Transverse colon (tissue), 4 donors: ENCODE measurements around the gene PTPRN2. TPM values are rescaled to one million over a fixed set of nuclear protein-coding genes. Genes with fewer than 3 reads are reported as not detected.

Experiments
- DNase-seq: peaks from one replicate; pipeline ENCODE4 v3.0.0-alpha.2; 2019
- H3K27ac ChIP-seq, 4 donors: fragments of 200-600 bp; sonication (generic); 2 replicates each; pipeline ENCODE4 v1.5.1; 2016 to 2018; ENCODE audit warnings: inconsistent platforms in 4 of 4
- H3K27me3 ChIP-seq: fragments of 200-600 bp; sonication (generic); 2 replicates; pipeline ENCODE4 v1.5.1; 2017; ENCODE audit warnings: inconsistent platforms
- H3K36me3 ChIP-seq, 4 donors: fragments of 200-600 bp; sonication (generic); 2 replicates each; pipeline ENCODE4 v1.5.1; 2017 to 2019; ENCODE audit warnings: inconsistent platforms in 4 of 4
- H3K4me1 ChIP-seq, 4 donors: fragments of 200-600 bp; sonication (generic); 2 replicates each; pipeline ENCODE4 v1.5.1; 2017 to 2020; ENCODE audit warnings: inconsistent platforms in 4 of 4
- H3K4me3 ChIP-seq, 4 donors: fragments of 200-600 bp; sonication (generic); 1 replicate in 1 of 4; 2 replicates in 3 of 4; pipeline versions ENCODE4 v1.5.1 to v1.6.1; 2017 to 2019; ENCODE audit warnings: inconsistent platforms in 4 of 4
- H3K9me3 ChIP-seq, 2 donors: fragments of 200-600 bp; sonication (generic); 2 replicates each; pipeline ENCODE4 v1.5.1; 2017 to 2019; ENCODE audit warnings: inconsistent platforms in 2 of 2
- CTCF ChIP-seq, 5 experiments: fragments of 200-600 bp in 3 of 5; fragments of 450-650 bp in 2 of 5; sonication (generic) in 3 of 5; IDR thresholded peaks; 1 replicate in 2 of 5; 2 replicates in 3 of 5; pipeline ENCODE4 v1.5.1; 2016 to 2017; ENCODE audit warnings: antibody characterized with exemption in 5 of 5, inconsistent platforms in 3 of 5, mild to moderate bottlenecking in 2 of 5, moderate library complexity in 1 of 5
- EP300 ChIP-seq: sonication (generic); formaldehyde crosslinking; IDR thresholded peaks from one replicate; pipeline ENCODE4 v1.6.1; 2017; ENCODE audit warnings: antibody characterized with exemption, low read depth
- POLR2A ChIP-seq: fragments of 450-650 bp; IDR thresholded peaks from one replicate; pipeline ENCODE4 v1.6.1; 2016; ENCODE audit warnings: antibody characterized with exemption, mild to moderate bottlenecking, moderate library complexity
- POLR2AphosphoS5 ChIP-seq, 3 donors: sonication (generic); formaldehyde crosslinking; IDR thresholded peaks; one replicate each; pipeline ENCODE4 v1.6.1; 2016; ENCODE audit warnings: antibody characterized with exemption in 3 of 3
- WGBS, 2 donors: methylation state at CpG; one replicate each; pipeline ENCODE4 v1.1.5; 2018; ENCODE audit warnings: low coverage in 1 of 2; 5-methylcytosine and 5-hydroxymethylcytosine counted together
- in situ Hi-C, 4 donors: fragments of 200-750 bp; cut with MboI; loops; one replicate each; pipeline versions ENCODE4 v1.15.0 to v1.15.1; 2017; ENCODE audit warnings: low sequenced_read_pairs in 3 of 4, low pct_ligation_motif_present in 1 of 4, low pct_unique_long_range_greater_than_20kb in 1 of 4
- intact Hi-C: fragments of 100-400 bp; cut with DNase I; formaldehyde crosslinking; loops from one replicate; pipeline ENCODE4 v1.15.1; 2023; ENCODE audit warnings: low total_unique reads
- total RNA-seq, 4 donors: library from RNA; depleted of rRNA; stranded (reverse); fragments of >200 nt; gene quantifications; one replicate each; pipeline ENCODE4 v1.1.0, GENCODE V29; 2016

The PTPRN2 gene
- total RNA-seq, 4 donors from 2014 or later: 15.4 to 31.1 (median 21.8) TPM

- Histone ChIP-seq H3K36me3 (no peaks in the 10 kb centered on the region), H3K9me3 (no peaks in the 10 kb centered on the region), H3K27ac (no peak overlapping the region), H3K4me1 (no peaks in the 10 kb centered on the region), H3K27me3 (no peaks in the 10 kb centered on the region), H3K4me3 (no peak overlapping the region)
- in situ Hi-C loops: no loop called here
- 88 to 90% methylated on average over 14 to 29 of the region's 29 CpGs for WGBS, 2 donors
- intact Hi-C loops: no loop called here
- TF ChIP-seq POLR2A: no peak
- no peak for TF ChIP-seq EP300
- TF ChIP-seq CTCF (IDR thresholded peaks at IDR 0.05): no peak
- TF ChIP-seq POLR2AphosphoS5 (IDR thresholded peaks at IDR 0.05): no peak
- DNase-seq: no peak
These were observed 843.7 kb downstream of the PTPRN2 start for GRCh38 chr7:157743781-157744525.

GRCh38 chr7:157740251-157740798 is 847.3 kb downstream of the PTPRN2 start:
- WGBS, 2 donors: 82% methylated on average over 24 of the region's 24 CpGs; no CpG with 5 or more reads in 1 of the 2 donors
- in situ Hi-C loops (no loop called here), intact Hi-C loops (no loop called here)

GRCh38 chr7:157739650-157740049 is 848.0 kb downstream of the PTPRN2 start:
- intact Hi-C loops (no loop called here), in situ Hi-C loops (no loop called here)
- Histone ChIP-seq H3K9me3 (no peaks in the 10 kb centered on the region), H3K4me1 (no peaks in the 10 kb centered on the region), H3K27me3 (no peaks in the 10 kb centered on the region), H3K4me3 (no peak overlapping the region), H3K27ac (no peak overlapping the region), H3K36me3 (no peaks in the 10 kb centered on the region)
- DNase-seq: no peak
- 69% methylated on average over 6 of the region's 6 CpGs; no CpG with 5 or more reads in 1 of the 2 donors for WGBS, 2 donors
- TF ChIP-seq POLR2AphosphoS5 (IDR thresholded peaks at IDR 0.05) (no peak), POLR2A (no peak), EP300 (no peak), CTCF (IDR thresholded peaks at IDR 0.05) (no peak)

More at GRCh38 chr7:157740251-157740798, 847.3 kb downstream of the PTPRN2 start:
- Histone ChIP-seq H3K9me3 (no peaks in the 10 kb centered on the region), H3K4me3 (no peak overlapping the region), H3K27me3 (no peaks in the 10 kb centered on the region), H3K4me1 (no peaks in the 10 kb centered on the region), H3K27ac (no peak overlapping the region), H3K36me3 (no peaks in the 10 kb centered on the region)
- TF ChIP-seq POLR2AphosphoS5 (IDR thresholded peaks at IDR 0.05) (no peak), POLR2A (no peak), CTCF (IDR thresholded peaks at IDR 0.05) (no peak), EP300 (no peak)
- no peak for DNase-seq

GRCh38 chr7:157739031-157739430 is 848.6 kb downstream of the PTPRN2 start:
- Histone ChIP-seq H3K4me1 (no peaks in the 10 kb centered on the region), H3K27ac (no peak overlapping the region), H3K36me3 (no peaks in the 10 kb centered on the region), H3K9me3 (no peaks in the 10 kb centered on the region), H3K4me3 (no peak overlapping the region), H3K27me3 (no peaks in the 10 kb centered on the region)
- no peak for TF ChIP-seq CTCF (IDR thresholded peaks at IDR 0.05)
- no peak for TF ChIP-seq POLR2AphosphoS5 (IDR thresholded peaks at IDR 0.05)
- TF ChIP-seq EP300: no peak
- no peak for TF ChIP-seq POLR2A
- 75 to 80% methylated on average over 2 to 8 of the region's 8 CpGs for WGBS, 2 donors
- intact Hi-C loops: no loop called here
- DNase-seq: no peak
- in situ Hi-C loops: no loop called here
